GM18526 (cell line): ENCODE measurements around the gene ZNF646.

ENCODE experiments used
- POLR2A ChIP-seq: IDR thresholded peaks from 3 replicates; pipeline ENCODE4 v1.6.1; 2011; ENCODE audit not compliant: insufficient read length; ENCODE audit errors: extremely low read depth

Gene ZNF646

DNA sequence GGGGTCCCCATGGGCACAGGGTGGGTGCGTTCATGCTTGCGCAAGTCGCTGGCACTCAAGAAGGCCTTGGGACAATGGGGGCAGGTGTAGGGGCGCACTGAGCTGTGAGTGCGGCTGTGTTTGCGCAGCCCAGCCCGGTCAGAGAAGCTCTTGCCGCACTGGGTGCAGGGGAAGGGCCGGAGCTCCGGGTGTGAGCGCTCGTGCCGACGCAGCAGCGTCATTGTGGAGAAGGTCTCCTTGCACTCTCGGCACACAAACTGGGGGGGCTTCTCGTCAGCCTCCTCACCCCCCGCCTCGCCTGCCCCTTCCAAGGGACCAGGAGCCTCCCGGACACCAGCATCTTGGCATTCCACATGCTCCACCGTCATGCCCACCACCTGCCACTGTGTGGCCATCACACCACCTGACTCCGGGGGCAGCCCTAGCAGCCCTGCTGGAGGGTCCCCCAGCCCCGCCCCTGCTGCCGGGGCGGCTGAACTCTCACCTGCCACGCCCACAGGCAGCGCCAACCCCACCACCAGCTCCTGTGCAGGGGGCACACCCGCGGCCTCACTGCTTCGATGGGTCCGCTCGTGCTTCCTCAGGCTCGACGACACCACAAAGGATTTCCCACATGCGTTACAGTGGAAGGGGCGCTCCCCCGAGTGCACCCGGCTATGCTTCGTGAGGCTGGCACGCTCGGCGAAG, 13.0 kb upstream of the ZNF646 start:
- no peak for TF ChIP-seq POLR2A

DNA sequence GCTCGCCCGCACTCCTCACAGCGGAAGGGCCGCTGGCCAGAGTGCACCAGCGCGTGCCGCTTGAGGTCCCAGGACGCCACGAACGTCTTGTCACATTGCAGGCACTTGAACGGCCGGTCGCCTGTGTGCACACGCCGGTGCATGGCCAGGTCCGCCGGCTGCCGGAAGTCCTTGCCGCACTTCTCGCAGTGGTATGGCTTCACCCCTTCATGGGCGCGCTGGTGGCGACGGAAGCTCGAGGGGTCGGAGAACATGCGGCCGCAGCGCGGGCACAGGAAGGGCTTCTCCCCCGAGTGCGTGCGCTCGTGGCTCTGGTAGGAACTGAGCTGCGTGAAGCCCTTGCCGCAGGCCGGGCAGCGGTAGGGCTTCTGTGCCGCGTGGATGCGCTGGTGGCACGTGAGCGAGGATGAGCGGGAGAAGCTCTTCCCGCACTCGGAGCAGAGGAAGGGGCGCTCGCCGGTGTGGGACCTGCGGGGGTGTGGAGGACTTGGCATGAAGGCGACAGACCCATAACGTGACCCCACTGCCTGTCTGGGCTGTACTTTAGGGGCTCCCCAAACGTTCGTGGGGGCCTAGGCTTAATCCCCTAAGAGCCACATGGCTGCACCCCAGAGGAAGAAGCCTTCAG, 12.3 kb upstream of the ZNF646 start:
- no peak for TF ChIP-seq POLR2A

DNA sequence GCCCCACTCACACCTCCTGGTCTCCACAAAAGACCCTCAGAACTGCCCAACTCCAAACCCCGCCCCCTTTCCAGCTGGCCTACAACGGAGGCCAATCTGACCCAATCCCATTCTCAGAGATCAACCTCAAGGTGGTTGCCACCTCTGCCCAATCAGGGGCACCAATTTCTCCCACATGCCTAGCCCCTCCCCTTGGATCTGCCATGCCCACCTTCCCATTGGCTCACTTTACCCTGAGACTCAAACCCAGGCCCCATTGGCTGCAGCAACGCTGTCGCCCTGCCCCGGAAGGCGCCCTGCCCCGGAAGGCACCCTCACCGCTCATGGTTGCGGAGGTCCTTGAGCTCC, 10.8 kb upstream of the ZNF646 start:
- TF ChIP-seq POLR2A = no peak

DNA sequence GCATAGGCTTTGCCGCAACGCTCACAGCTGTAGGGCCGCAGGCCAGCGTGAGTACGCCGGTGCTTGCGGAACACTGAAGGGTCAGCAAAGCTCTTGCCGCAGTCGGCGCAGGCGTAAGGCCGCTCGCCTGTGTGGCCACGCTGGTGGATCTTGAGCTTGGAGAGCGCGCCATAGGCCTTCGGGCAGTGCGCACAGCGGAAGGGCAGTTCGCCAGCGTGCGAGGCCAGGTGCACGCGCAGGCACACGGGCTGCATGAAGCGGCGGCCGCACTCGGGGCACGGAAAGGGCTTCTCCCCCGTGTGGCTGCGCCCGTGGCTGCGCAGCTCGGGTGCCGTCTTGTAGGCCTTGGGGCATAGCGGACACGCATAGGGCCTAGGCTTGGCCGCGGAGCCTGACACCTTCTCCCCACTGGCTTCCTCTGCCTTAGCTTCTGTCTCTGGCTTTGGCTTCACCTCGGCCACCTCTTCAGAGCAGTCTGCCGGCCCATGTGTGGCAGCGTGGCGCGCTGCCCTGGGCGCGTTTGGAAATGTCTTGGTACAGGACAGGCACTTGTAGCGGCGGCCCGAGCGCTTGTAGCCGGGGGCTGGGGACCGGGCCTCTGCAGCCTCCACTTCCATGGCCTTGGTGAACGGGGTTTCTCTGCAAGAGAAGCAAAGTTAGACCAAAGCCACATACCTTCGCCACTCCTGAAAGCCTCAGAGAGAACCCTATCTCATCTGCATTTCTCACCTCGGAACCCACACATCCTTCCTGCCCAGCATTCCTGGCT, 10.2 kb upstream of the ZNF646 start:
- TF ChIP-seq POLR2A = no peak

DNA sequence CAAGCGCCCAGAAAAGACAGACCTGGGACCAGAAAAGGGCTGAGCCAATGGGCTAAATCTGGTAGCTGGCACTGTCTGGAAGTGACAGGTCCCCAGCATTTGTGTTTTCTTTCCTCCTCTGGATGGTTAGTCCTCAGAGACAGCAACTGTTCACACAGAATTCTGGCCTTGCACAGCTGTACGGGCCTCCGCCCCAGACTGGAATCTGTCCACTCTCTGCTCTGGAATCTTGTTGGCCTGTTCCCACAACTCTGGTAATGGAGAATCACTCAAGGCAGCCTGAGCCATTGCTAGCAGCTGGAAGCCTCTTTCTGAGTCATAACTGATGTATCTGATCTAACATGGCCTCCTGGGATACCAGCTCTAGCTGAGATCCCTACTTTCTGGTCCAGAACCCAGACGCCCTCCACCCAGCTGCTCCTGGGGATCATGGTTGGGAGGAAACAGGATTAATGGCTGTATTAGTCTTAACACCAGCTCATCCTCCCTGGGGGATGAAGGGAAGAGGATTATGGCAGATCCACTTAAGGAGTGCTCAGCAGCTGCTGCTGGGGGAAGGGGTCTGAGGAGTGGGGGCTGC, 9.2 kb upstream of the ZNF646 start:
- TF ChIP-seq POLR2A = no peak

DNA sequence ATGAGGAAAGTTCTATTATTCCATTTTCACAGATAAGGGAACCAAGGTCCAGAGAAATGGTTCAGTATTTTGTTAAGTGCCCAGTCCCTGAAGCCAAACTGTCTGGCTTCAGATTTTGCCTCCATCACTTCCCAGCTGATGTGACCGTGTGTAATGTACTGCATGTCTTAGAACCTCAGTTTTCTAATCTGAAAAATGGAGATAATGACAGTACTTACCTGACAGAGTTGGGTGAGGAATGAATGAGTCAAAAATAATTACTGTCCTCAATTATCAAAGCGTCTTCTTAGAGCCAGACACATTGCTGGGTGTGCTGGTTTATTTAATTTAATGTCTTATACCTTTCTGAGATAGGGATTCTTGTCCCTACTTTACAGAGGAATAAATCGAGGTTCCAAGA, 6.9 kb upstream of the ZNF646 start:
- no peak for TF ChIP-seq POLR2A

DNA sequence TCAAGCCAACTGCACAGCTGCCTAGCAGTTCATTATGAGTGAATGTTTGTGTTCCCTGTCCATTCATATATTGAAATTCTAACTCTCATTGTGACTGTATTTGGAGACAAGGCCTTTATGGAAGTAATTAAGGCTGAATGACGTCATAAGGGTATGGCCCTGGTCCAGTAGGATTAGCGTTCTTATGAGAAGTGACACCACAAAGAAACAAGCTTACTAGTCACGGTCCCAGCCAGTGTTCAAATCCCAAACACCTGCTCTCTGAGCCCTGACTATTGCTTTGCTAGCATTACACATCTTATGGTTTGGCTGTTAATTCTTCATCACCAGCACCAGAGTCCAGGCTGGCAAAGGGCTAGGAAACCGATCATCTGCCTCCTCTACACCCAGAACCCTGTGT, 2.4 kb upstream of the ZNF646 start:
- no peak for TF ChIP-seq POLR2A

DNA sequence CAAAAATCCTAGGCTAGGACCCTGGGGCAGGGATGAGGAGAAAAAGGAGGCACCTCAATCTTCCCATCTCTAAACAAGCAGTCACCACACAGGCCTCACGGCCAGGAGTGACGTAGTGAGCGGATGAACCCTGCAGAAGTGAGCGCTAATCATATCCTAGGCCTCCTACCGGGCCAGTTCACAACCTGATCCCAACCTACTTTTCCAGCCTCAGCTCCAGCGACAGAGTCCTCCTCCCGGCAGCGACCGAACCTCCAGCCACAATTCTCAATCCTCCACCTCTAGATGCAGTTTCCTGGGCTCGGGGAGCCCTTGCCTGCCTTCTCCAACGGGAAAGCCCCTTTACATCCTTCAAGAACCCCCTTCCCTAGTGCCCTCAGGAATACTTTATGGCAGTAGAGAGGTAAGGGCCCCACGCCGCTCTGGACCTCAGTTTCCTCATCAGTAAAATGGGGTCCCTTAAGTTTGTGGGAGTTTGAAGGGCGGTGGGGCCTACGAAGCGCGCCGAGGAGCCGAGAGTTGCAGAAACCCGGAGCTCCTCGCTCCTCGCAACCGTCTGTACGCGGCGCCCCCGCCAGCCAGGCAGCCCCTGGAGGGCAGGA, 1.6 kb upstream of the ZNF646 start:
- no peak for TF ChIP-seq POLR2A

DNA sequence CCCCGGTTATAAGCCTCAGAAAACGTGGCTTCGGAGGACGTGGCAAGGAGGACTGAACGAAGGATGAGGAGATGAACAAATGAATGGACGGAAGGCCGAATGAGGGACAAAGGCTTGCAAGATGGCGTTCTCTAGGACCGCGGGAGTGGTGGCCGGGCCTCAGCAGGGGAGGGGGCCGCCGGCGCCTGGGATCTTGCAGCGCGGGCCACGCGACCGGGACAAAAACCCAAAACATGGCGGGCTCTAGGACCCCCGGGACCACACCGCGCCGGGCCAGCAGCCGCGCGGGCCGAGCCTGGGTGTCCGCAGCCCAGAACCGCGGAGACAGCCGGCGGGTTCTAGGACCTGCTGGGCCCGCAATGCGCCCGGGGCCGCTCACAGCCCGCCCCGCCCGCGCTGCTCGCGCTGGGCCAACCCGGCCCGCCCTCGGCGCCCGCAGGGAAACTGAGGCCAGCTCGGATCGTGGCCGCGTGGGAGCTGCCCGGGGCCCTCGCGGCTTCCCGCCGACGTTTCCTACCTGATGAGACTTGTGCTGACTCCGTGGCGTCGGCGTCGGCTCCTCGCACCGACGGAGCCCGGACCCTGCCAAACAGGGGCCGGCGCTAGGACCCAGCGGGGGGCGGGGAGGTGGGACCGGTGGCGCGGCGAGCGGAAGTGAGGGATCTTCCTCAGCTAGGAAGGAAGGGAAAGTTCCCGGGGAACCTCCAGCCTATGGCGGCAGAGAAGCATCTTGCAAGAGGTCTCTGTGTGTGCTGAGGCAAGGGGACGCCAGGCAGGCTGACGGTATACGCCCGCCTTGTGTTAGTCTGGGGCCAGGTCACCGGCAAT, 866 bp upstream of the ZNF646 start:
- peak; percentile 43 for TF ChIP-seq POLR2A

DNA sequence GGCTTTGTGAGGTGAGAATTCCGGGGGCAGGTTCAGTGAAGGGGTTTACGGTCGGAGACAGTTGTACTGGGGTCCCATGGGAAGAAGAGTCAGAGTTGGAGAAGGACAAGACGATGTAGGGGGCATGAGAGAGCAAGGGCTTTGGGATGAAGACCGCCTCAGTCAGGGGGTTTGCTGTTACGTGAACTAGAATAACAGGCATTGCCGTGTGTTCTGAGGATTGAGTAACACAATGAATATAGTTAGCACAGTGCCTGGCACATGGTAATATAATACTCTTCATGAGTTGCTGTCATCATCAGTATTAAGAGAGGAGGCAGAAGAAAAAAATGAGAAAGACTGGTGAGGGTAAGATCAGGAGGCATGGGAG, 577 bp downstream of the ZNF646 start:
- no peak for TF ChIP-seq POLR2A

DNA sequence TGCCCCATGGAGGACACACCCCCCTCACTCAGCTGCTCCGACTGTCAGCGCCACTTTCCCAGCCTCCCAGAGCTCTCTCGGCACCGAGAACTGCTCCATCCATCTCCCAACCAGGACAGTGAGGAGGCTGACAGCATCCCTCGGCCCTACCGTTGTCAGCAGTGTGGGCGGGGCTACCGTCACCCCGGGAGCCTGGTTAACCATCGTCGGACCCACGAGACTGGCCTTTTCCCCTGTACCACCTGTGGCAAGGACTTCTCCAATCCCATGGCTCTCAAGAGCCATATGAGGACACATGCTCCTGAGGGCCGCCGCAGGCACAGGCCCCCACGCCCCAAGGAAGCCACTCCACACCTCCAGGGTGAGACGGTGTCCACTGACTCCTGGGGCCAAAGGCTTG, 2.1 kb downstream of the ZNF646 start:
- no peak for TF ChIP-seq POLR2A

DNA sequence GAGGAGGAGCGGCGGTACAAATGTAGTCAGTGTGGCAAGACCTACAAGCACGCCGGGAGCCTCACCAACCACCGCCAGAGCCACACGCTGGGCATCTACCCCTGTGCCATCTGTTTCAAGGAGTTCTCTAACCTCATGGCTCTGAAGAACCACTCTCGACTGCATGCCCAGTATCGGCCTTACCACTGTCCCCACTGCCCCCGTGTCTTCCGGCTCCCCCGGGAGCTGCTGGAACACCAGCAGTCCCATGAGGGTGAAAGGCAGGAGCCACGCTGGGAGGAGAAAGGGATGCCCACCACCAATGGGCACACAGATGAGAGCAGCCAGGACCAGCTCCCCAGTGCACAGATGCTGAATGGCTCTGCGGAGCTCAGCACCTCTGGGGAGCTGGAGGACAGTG, 2.8 kb downstream of the ZNF646 start:
- TF ChIP-seq POLR2A = no peak

DNA sequence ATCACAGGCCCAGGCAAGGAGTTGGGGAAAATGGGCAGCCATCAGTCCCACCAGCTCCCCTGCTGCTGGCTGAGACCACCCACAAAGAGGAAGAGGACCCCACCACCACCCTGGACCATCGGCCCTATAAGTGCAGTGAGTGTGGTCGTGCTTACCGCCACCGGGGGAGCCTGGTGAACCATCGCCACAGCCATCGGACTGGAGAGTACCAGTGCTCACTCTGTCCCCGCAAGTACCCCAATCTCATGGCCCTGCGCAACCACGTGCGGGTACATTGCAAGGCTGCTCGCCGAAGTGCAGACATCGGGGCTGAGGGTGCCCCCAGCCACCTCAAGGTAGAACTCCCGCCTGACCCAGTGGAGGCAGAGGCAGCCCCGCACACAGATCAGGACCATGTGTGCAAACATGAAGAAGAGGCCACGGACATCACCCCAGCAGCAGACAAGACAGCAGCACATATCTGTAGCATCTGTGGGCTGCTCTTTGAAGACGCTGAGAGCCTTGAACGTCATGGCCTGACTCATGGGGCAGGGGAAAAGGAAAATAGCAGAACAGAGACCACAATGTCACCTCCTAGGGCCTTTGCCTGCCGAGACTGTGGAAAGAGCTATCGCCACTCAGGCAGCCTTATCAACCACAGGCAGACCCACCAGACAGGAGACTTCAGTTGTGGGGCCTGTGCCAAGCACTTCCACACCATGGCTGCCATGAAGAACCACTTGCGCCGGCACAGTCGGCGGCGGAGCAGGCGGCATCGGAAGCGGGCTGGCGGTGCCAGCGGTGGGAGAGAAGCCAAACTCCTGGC, 3.6 kb downstream of the ZNF646 start:
- no peak for TF ChIP-seq POLR2A
